Tibial nerve (tissue), 4 donors: Measurements from ENCODE around the gene ALDH3A1. TPM values are rescaled to one million over a fixed set of nuclear protein-coding genes. Genes with fewer than 3 reads are reported as not detected.

Source experiments
- DNase-seq, 2 donors: peaks; one replicate each; pipeline ENCODE4 v3.0.0-alpha.2; 2019; ENCODE audit warnings: low spot score in 2 of 2
- H3K27ac ChIP-seq, 4 donors: fragments of 200-600 bp; sonication (generic) in 3 of 4; one replicate each; pipeline ENCODE4 v1.5.1; 2017 to 2019; ENCODE audit warnings: mild to moderate bottlenecking in 1 of 4
- H3K27me3 ChIP-seq, 2 donors: fragments of 200-600 bp; sonication (generic) in 1 of 2; one replicate each; pipeline versions ENCODE4 v1.5.1 to v1.6.0; 2017 to 2019
- H3K36me3 ChIP-seq, 3 donors: fragments of 200-600 bp; sonication (generic); one replicate each; pipeline ENCODE4 v1.5.1; 2018 to 2019
- H3K4me1 ChIP-seq, 4 donors: fragments of 200-600 bp; sonication (generic) in 3 of 4; one replicate each; pipeline ENCODE4 v1.5.1; 2017 to 2019
- H3K4me3 ChIP-seq, 4 donors: fragments of 200-600 bp; sonication (generic) in 3 of 4; one replicate each; pipeline ENCODE4 v1.5.1; 2017 to 2019; ENCODE audit warnings: mild to moderate bottlenecking in 1 of 4, moderate library complexity in 1 of 4
- H3K9me3 ChIP-seq, 4 donors: fragments of 200-600 bp; sonication (generic) in 3 of 4; one replicate each; pipeline ENCODE4 v1.5.1; 2017 to 2019
- EP300 ChIP-seq, 2 donors: sonication (generic); formaldehyde crosslinking; IDR thresholded peaks; one replicate each; pipeline ENCODE4 v1.6.1; 2017; ENCODE audit warnings: antibody characterized with exemption in 2 of 2, mild to moderate bottlenecking in 1 of 2
- POLR2A ChIP-seq, 2 donors: fragments of 450-650 bp; IDR thresholded peaks; one replicate each; pipeline ENCODE4 v1.6.1; 2017; ENCODE audit warnings: antibody characterized with exemption in 2 of 2, mild to moderate bottlenecking in 2 of 2, moderate library complexity in 2 of 2
- WGBS, 2 donors: methylation state at CpG; one replicate each; pipeline ENCODE4 v1.1.5; 2018; 5-methylcytosine and 5-hydroxymethylcytosine counted together
- total RNA-seq, 4 donors: library from RNA; depleted of rRNA; stranded (reverse); fragments of >200 nt; gene quantifications; one replicate each; pipeline ENCODE4 v1.1.0, GENCODE V29; 2016
- TF ChIP-seq, protein P1 (sequence below), 5 experiments: fragments of 200-600 bp in 3 of 5; fragments of 450-650 bp in 2 of 5; sonication (generic) in 3 of 5; IDR thresholded peaks; one replicate each; pipeline ENCODE4 v1.5.1; 2016 to 2019; ENCODE audit warnings: antibody characterized with exemption in 5 of 5, mild to moderate bottlenecking in 3 of 5, moderate library complexity in 2 of 5

Gene ALDH3A1
- total RNA-seq, 4 donors from 2014 or later, result 0.21 to 2.1 (median 1.7) TPM; not detected in 1

DNA sequence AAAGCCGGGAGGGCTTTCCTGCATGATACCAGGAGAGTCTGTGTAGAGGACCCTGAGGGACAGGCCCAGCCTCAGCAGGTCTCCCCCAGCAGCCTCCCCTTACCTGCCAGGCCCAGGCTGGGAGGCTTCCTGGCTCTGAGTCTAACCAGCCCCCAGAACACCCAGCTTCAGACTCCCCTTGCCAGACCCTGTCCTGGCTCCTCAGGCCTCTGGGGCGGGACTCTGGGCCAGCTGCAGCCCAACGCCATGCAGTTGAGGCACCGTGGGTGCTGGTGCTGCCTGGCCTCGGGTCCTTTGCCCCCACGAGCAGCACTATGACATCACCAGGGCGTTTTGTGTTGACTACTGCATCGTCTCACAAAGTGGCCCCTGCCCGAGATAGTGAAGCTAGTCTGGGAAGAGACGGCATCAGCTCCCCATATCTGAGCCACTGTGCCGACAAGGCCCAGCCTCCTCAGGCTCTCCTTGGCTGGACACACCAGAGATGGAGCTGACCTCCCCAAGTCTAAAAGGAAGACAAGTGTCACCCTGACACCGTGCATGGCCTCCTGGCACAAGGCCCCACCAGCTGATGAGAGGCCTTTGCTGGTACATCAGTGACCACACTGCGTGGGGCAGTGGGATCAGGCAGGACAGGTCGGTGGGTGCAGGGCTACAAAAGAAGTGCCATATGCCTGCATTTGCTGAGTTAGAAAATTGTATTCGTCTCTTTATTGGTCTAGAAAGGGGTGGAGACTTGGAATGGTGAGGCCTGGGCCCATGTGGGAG is 10.6 kb downstream of the ALDH3A1 start:
- Histone ChIP-seq H3K36me3 (no peaks in the 10 kb centered on the region), H3K4me3 (no peak overlapping the region), H3K4me1 (peaks cover 0 to 12% (median 0%) of the 10 kb centered on the region in 4 donors), H3K27me3 (no peaks in the 10 kb centered on the region), H3K27ac (peak overlapping the region in 1 of 4 donors; percentile 55), H3K9me3 (no peaks in the 10 kb centered on the region)
- no peak for DNase-seq
- 73 to 81% methylated on average over 15 of the region's 15 CpGs for WGBS, 2 donors
- TF ChIP-seq POLR2A (IDR thresholded peaks at IDR 0.05) (no peak), EP300 (IDR thresholded peaks at IDR 0.05) (no peak)
- TF ChIP-seq, protein P1, sequence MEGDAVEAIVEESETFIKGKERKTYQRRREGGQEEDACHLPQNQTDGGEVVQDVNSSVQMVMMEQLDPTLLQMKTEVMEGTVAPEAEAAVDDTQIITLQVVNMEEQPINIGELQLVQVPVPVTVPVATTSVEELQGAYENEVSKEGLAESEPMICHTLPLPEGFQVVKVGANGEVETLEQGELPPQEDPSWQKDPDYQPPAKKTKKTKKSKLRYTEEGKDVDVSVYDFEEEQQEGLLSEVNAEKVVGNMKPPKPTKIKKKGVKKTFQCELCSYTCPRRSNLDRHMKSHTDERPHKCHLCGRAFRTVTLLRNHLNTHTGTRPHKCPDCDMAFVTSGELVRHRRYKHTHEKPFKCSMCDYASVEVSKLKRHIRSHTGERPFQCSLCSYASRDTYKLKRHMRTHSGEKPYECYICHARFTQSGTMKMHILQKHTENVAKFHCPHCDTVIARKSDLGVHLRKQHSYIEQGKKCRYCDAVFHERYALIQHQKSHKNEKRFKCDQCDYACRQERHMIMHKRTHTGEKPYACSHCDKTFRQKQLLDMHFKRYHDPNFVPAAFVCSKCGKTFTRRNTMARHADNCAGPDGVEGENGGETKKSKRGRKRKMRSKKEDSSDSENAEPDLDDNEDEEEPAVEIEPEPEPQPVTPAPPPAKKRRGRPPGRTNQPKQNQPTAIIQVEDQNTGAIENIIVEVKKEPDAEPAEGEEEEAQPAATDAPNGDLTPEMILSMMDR (IDR thresholded peaks at IDR 0.05), result no peak

DNA sequence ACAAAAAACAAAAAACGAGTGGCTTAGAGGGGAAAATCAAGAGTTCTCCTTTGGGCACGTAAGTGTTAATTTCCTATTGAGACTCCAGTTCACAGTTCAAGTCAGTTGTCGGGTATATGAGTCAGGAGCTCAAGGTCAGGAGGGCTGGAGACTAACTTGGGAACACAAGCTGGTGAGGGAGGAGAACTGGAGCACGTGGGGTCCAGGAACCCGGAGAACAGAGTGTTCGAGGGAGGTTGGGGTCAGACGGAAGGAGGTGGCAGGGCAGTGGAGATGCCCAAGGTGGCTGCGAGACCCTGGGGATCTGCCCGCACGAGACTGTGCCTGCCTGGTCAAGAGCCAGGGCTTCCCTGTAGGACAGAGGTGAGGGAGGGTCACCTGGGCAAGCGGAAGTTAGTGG is 12.0 kb downstream of the ALDH3A1 start:
- Histone ChIP-seq H3K9me3 (no peaks in the 10 kb centered on the region), H3K27me3 (no peaks in the 10 kb centered on the region), H3K36me3 (no peaks in the 10 kb centered on the region), H3K4me3 (no peak overlapping the region), H3K27ac (peak overlapping the region in 2 of 4 donors; percentile 43 to 55), H3K4me1 (peaks cover 0 to 13% (median 0%) of the 10 kb centered on the region in 4 donors)
- 49 to 52% methylated on average over 11 of the region's 11 CpGs for WGBS, 2 donors
- TF ChIP-seq POLR2A (IDR thresholded peaks at IDR 0.05) (no peak), EP300 (IDR thresholded peaks at IDR 0.05) (peak in 1 of 2 donors; percentile 39)
- no peak for DNase-seq

DNA sequence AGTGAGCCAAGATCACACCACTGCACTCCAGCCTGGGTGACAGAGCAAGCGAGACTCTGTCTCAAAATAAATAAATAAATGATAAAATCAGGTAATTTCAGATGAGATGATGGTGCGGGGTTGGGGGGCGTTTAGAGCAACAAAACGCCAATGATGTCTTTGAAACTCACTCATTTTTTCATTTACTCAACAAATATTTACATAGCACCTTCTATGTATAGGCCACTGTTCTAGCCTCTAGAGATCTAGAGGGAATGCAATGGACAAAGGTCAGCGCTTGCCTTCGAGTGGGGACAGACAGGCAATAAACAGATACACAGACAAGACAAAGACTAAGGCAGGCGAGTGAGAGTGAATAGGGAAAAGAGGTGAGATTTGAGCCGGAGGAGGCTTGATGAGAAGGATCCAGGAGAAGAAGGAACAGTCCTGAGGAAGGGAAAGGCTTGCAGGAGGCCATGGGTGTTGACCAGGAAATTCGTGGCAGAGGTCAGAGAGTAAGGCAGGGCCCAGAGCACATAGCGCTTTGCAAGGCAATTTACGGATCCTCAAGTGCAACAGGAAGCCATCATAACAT is 14.1 kb downstream of the ALDH3A1 start:
- TF ChIP-seq EP300 (IDR thresholded peaks at IDR 0.05), result no peak
- no peak for TF ChIP-seq POLR2A (IDR thresholded peaks at IDR 0.05)
- TF ChIP-seq, protein P1 (IDR thresholded peaks at IDR 0.05), result no peak
- 77 to 78% methylated on average over 11 of the region's 11 CpGs for WGBS, 2 donors
- H3K4me1 ChIP-seq, result peaks cover 0 to 28% (median 3%) of the 10 kb centered on the region in 4 donors
- H3K9me3 ChIP-seq, result no peaks in the 10 kb centered on the region
- H3K4me3 ChIP-seq, result no peak overlapping the region
- no peak overlapping the region for H3K27ac ChIP-seq
- H3K27me3 ChIP-seq, result no peaks in the 10 kb centered on the region
- no peak for DNase-seq
- no peaks in the 10 kb centered on the region for H3K36me3 ChIP-seq

DNA sequence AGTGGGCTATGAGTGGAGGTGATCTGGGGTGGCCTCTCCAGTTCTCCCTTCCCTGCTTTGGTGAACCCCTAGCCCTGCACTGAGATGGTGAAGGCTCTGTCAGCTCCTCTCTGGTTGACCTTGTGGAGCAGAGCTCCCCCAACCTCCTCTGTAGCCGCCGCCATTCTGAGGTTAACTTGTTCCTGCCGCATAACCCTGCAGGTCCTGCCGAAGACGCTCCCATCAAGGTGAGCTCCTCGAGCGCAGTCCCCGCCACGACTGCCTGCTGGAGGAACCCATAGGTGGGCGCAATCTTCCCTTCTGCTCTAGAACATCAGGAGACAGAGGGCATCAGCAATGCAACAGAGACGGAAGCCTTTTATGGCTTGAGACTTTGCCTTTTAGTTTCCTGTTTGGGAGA is 16.5 kb downstream of the ALDH3A1 start:
- H3K9me3 ChIP-seq, result no peaks in the 10 kb centered on the region
- no peaks in the 10 kb centered on the region for H3K36me3 ChIP-seq
- no peaks in the 10 kb centered on the region for H3K27me3 ChIP-seq
- peaks cover 5 to 52% (median 23%) of the 10 kb centered on the region in 4 donors for H3K4me1 ChIP-seq
- WGBS, 2 donors, result 92 to 94% methylated on average over 11 of the region's 11 CpGs
- no peak for DNase-seq
- TF ChIP-seq POLR2A (IDR thresholded peaks at IDR 0.05) (no peak), EP300 (IDR thresholded peaks at IDR 0.05) (no peak)
- TF ChIP-seq, protein P1 (IDR thresholded peaks at IDR 0.05), result no peak
- H3K4me3 ChIP-seq, result no peak overlapping the region
- no peak overlapping the region for H3K27ac ChIP-seq

DNA sequence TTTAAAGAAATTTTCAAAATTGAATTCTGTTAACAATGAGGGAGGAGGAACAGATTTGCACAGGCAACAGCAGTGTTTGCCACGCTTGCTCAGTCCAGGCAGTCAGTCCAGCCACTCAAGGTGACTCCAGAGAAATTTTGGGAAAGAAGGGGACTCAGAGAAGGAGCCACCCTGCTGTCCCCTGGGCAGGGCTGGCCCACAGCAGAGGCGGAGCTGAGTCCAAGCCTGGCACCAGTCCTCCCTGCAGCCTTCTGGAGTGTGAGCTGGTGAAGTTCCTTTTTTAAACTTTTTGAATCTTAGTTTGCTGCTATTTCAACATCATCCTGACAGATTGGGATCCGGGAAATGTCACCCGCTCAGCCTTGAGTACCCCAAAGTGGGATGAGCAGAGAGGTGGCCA is 17.3 kb downstream of the ALDH3A1 start:
- peak overlapping the region in 2 of 4 donors; percentile 41 to 56 for H3K27ac ChIP-seq

More for the DNA sequence above, 17.3 kb downstream of the ALDH3A1 start:
- peaks cover 5 to 54% (median 28%) of the 10 kb centered on the region in 4 donors for H3K4me1 ChIP-seq
- H3K36me3 ChIP-seq, result no peaks in the 10 kb centered on the region
- 75 to 85% methylated on average over 4 of the region's 4 CpGs for WGBS, 2 donors
- H3K27me3 ChIP-seq, result no peaks in the 10 kb centered on the region
- H3K4me3 ChIP-seq, result no peak overlapping the region
- no peak for DNase-seq
- no peaks in the 10 kb centered on the region for H3K9me3 ChIP-seq
- TF ChIP-seq, protein P1 (IDR thresholded peaks at IDR 0.05), result no peak
- no peak for TF ChIP-seq POLR2A (IDR thresholded peaks at IDR 0.05)
- TF ChIP-seq EP300 (IDR thresholded peaks at IDR 0.05), result no peak
